Measurements from ENCODE around the gene ACAA2. TPM values are rescaled to one million over a fixed set of nuclear protein-coding genes. Genes with fewer than 3 reads are reported as not detected.
"Not testable (repeated sequence)": the region's sequence is repeated elsewhere in the genome, so short reads cannot be mapped to it uniquely, and the experiment has no call there.

ACAA2 gene
- total RNA-seq, 4 donors from 2014 or later = 43.0 to 214 (median 147) TPM

- DNase-seq = no peak
- in situ Hi-C loops (cut with MboI; ENCODE audit: low pct_ligation_motif_present in 1 of 4, low pct_unique_long_range_greater_than_20kb in 1 of 4, low sequenced_read_pairs in 3 of 4) (no loop called here), intact Hi-C loops (cut with DNase I; ENCODE audit: low total_unique reads) (no loop called here)
- Histone ChIP-seq H3K27ac (no peak overlapping the region), H3K9me3 (no peaks in the 10 kb centered on the region), H3K4me1 (no peaks in the 10 kb centered on the region), H3K36me3 (peaks cover 0 to 11% (median 0%) of the 10 kb centered on the region in 4 donors), H3K4me3 (no peak overlapping the region), H3K27me3 (no peaks in the 10 kb centered on the region)
- WGBS, 2 donors (ENCODE audit: low coverage in 1 of 2) = 93 to 100% methylated on average over 1 to 4 of the region's 4 CpGs
- no peak for TF ChIP-seq CTCF (IDR thresholded peaks at IDR 0.05)
- TF ChIP-seq POLR2AphosphoS5 (IDR thresholded peaks at IDR 0.05) = no peak
- no peak for TF ChIP-seq EP300 (IDR thresholded peaks at IDR 0.05; ENCODE audit: low read depth)
- no peak for TF ChIP-seq POLR2A (IDR thresholded peaks at IDR 0.05)
These were observed 10.7 kb downstream of the ACAA2 start for GRCh38 chr18:49802623-49803022.

GRCh38 chr18:49800491-49800890, 12.8 kb downstream of the ACAA2 start:
- peaks cover 0 to 18% (median 5%) of the 10 kb centered on the region in 4 donors for H3K36me3 ChIP-seq
- WGBS, 2 donors (ENCODE audit: low coverage in 1 of 2) = 98 to 100% methylated on average over 1 to 5 of the region's 5 CpGs
- H3K27me3 ChIP-seq; DNase-seq; H3K4me1 ChIP-seq; H3K9me3 ChIP-seq; intact Hi-C loops (cut with DNase I; ENCODE audit: low total_unique reads); H3K4me3 ChIP-seq; in situ Hi-C loops (cut with MboI; ENCODE audit: low pct_ligation_motif_present in 1 of 4, low pct_unique_long_range_greater_than_20kb in 1 of 4, low sequenced_read_pairs in 3 of 4); H3K27ac ChIP-seq: not testable (repeated sequence)

- H3K9me3 ChIP-seq; in situ Hi-C loops (cut with MboI; ENCODE audit: low pct_ligation_motif_present in 1 of 4, low pct_unique_long_range_greater_than_20kb in 1 of 4, low sequenced_read_pairs in 3 of 4); H3K4me1 ChIP-seq; H3K27ac ChIP-seq; H3K4me3 ChIP-seq; DNase-seq; intact Hi-C loops (cut with DNase I; ENCODE audit: low total_unique reads); H3K27me3 ChIP-seq: not testable (repeated sequence)
- WGBS, 2 donors (ENCODE audit: low coverage in 1 of 2) = 94% methylated on average over 17 of the region's 29 CpGs; no CpG with 5 or more reads in 1 of the 2 donors
- H3K36me3 ChIP-seq = peaks cover 0 to 25% (median 5%) of the 10 kb centered on the region in 4 donors
These were observed 13.5 kb downstream of the ACAA2 start for GRCh38 chr18:49799806-49800205.

GRCh38 chr18:49798001-49798400, 15.3 kb downstream of the ACAA2 start:
- no peak for DNase-seq
- WGBS, 2 donors (ENCODE audit: low coverage in 1 of 2) = 96 to 100% methylated on average over 4 of the region's 4 CpGs
- no peaks in the 10 kb centered on the region for H3K27me3 ChIP-seq
- TF ChIP-seq POLR2A (IDR thresholded peaks at IDR 0.05) (no peak), CTCF (IDR thresholded peaks at IDR 0.05) (no peak), EP300 (IDR thresholded peaks at IDR 0.05; ENCODE audit: low read depth) (no peak), POLR2AphosphoS5 (IDR thresholded peaks at IDR 0.05) (no peak)
- no peak overlapping the region for H3K27ac ChIP-seq
- H3K4me1 ChIP-seq = no peaks in the 10 kb centered on the region
- no peak overlapping the region for H3K4me3 ChIP-seq
- in situ Hi-C loops (cut with MboI; ENCODE audit: low pct_ligation_motif_present in 1 of 4, low pct_unique_long_range_greater_than_20kb in 1 of 4, low sequenced_read_pairs in 3 of 4) = no loop called here
- H3K9me3 ChIP-seq = no peaks in the 10 kb centered on the region
- H3K36me3 ChIP-seq = peaks cover 0 to 42% (median 6%) of the 10 kb centered on the region in 4 donors
- intact Hi-C loops (cut with DNase I; ENCODE audit: low total_unique reads) = no loop called here

- WGBS, 2 donors (ENCODE audit: low coverage in 1 of 2) = 91 to 93% methylated on average over 7 of the region's 7 CpGs
- H3K27ac ChIP-seq = no peak overlapping the region
- intact Hi-C loops (cut with DNase I; ENCODE audit: low total_unique reads) (no loop called here), in situ Hi-C loops (cut with MboI; ENCODE audit: low pct_ligation_motif_present in 1 of 4, low pct_unique_long_range_greater_than_20kb in 1 of 4, low sequenced_read_pairs in 3 of 4) (no loop called here)
- H3K27me3 ChIP-seq = no peaks in the 10 kb centered on the region
- H3K4me3 ChIP-seq = no peak overlapping the region
- H3K4me1 ChIP-seq = no peaks in the 10 kb centered on the region
- TF ChIP-seq POLR2A (IDR thresholded peaks at IDR 0.05) (no peak), EP300 (IDR thresholded peaks at IDR 0.05; ENCODE audit: low read depth) (no peak), CTCF (IDR thresholded peaks at IDR 0.05) (no peak), POLR2AphosphoS5 (IDR thresholded peaks at IDR 0.05) (no peak)
- no peak for DNase-seq
- H3K9me3 ChIP-seq = no peaks in the 10 kb centered on the region
- H3K36me3 ChIP-seq = peaks cover 0 to 50% (median 15%) of the 10 kb centered on the region in 4 donors
These were observed 17.5 kb downstream of the ACAA2 start for GRCh38 chr18:49795612-49796552.

Measured in transverse colon (tissue), 4 donors.